ENCODE results near the gene CHCHD4.

Gene CHCHD4

DNA sequence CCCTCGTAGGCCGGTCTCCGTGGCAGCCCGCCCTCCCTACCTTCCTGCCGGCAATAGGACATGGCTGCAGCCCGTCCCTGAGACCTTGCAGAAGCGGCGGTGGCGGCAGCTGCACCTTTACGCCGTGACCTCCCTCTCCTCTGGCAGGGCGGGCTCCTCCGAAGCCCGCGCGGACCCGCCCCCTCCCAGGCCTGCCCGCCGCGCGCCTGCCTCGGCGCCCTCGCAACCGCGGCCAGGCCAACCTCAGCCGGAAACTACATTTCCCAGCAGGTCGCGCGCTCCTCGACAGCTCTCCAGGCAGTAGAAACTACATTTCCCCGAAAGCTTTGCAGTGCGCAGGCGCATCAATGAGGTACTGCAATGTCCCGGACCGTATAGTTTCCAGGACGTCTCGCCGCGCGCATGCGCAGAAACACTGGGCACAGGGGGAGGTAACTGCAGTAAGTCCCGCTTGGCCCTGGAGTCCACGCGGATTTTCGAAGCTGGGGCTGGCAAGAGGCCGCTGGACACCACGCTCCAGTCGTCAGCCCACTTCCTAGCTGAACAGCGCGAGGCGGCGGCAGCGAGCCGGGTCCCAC is at the start of gene CHCHD4, which contains the start of gene TMEM43:
Gene CHCHD4 (minus strand): TSS at position 256 of the 578 bp plus-strand sequence. CDS start 194 bp downstream, at position 62.
Gene TMEM43 (plus strand): TSS at position 438 of the 578 bp plus-strand sequence. CDS start 142 bp downstream, outside the sequence.
- TF ChIP-seq, protein P1, sequence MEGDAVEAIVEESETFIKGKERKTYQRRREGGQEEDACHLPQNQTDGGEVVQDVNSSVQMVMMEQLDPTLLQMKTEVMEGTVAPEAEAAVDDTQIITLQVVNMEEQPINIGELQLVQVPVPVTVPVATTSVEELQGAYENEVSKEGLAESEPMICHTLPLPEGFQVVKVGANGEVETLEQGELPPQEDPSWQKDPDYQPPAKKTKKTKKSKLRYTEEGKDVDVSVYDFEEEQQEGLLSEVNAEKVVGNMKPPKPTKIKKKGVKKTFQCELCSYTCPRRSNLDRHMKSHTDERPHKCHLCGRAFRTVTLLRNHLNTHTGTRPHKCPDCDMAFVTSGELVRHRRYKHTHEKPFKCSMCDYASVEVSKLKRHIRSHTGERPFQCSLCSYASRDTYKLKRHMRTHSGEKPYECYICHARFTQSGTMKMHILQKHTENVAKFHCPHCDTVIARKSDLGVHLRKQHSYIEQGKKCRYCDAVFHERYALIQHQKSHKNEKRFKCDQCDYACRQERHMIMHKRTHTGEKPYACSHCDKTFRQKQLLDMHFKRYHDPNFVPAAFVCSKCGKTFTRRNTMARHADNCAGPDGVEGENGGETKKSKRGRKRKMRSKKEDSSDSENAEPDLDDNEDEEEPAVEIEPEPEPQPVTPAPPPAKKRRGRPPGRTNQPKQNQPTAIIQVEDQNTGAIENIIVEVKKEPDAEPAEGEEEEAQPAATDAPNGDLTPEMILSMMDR (IDR thresholded peaks at IDR 0.05; ENCODE audit: low read depth, low read length), result no peak
- peak within 1 kb of the TSS; percentile 88 for H3K4me3 ChIP-seq (ENCODE audit: low read depth, low read length)

DNA sequence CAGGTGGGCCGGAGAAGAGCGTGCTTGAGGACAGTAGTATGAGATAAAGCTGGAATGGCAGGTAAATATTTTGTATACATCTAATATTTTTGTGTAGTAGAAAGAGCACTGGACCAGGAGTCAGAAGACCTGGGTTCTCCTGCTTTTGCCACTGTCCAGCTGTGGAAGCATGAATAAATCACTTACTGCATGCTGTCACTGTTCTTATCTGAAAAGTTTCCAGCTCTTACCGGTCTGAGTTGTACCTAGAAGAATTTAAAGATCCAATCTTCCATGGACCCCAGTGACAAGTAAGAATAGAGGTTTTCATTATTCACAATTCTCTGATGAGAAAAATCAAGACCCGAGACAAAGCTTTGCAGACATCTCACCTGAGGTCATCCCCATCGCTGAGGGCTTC is 47.8 kb upstream of the CHCHD4 start:
- TF ChIP-seq, protein P1 (IDR thresholded peaks at IDR 0.05; ENCODE audit: low read depth, low read length), result no peak
- H3K4me3 ChIP-seq (ENCODE audit: low read depth, low read length), result no peak overlapping the region

DNA sequence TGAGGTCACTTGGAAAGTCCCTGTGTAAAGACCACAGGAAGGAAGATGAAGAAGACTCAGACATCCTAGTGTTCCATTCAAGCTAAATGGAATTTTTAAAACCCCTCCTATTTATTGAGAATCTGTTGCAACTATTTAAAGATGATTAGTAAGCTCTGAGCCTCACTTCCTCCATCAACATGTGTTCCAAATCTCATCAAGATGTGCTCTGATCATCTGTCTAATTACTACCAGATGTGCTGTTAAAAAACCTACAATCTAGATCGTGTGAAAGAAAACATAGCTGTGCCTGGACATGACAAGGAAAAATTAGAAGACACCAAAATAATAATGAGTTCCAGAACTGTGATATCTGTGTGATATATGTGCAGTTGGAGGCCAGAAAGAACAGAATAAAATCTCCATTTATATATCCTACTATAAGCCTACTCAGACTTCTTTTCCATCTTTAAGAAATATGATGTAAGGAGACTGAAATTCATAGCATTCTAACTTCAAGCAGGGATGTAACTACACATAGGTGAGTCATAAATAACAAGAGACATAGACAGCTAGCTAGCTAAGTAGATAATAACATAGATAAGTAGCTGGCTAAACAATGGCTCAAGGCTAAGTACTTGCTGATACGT is 46.0 kb upstream of the CHCHD4 start:
- TF ChIP-seq, protein P1 (IDR thresholded peaks at IDR 0.05; ENCODE audit: low read depth, low read length), result no peak
- H3K4me3 ChIP-seq (ENCODE audit: low read depth, low read length), result no peak overlapping the region

DNA sequence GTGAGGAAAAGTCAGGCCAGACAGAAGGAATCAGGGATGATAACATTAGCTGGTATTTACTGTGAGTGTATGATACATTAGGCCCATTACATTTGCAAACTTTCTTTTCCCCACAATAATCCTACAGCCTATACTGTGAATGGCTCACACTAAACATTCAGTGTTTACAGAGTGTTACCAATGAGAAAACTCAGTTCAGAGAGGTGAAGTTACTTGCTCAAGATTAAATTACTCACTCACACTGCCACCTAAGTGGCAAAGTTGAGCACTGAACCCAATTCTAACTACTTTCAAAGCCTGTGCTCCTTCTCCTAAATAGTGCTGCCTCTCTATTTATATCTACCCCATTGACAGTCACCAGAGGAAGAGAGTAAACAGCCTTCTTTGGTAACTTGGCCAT is 45.2 kb upstream of the CHCHD4 start:
- TF ChIP-seq, protein P1 (IDR thresholded peaks at IDR 0.05; ENCODE audit: low read depth, low read length), result no peak
- H3K4me3 ChIP-seq (ENCODE audit: low read depth, low read length), result no peak overlapping the region

DNA sequence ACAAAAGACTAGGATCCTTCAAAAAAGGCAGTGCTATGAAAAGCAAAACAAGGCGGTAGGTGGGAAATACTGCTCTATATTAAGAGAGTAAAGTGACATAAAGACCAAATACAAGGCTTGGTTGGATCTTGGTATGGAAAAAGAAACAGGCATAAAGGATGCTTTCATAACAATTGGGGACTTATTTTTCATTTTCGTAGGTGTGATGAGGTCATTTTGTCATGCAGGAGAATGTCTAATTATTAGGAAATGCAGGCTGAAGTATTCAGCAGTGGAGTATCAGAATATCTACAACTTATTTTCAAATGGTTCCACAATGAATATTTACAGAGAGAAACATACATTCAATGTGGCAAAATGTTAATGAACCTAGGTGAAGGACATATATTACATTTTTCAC is 44.8 kb upstream of the CHCHD4 start:
- TF ChIP-seq, protein P1 (IDR thresholded peaks at IDR 0.05; ENCODE audit: low read depth, low read length), result no peak
- H3K4me3 ChIP-seq (ENCODE audit: low read depth, low read length), result no peak overlapping the region

DNA sequence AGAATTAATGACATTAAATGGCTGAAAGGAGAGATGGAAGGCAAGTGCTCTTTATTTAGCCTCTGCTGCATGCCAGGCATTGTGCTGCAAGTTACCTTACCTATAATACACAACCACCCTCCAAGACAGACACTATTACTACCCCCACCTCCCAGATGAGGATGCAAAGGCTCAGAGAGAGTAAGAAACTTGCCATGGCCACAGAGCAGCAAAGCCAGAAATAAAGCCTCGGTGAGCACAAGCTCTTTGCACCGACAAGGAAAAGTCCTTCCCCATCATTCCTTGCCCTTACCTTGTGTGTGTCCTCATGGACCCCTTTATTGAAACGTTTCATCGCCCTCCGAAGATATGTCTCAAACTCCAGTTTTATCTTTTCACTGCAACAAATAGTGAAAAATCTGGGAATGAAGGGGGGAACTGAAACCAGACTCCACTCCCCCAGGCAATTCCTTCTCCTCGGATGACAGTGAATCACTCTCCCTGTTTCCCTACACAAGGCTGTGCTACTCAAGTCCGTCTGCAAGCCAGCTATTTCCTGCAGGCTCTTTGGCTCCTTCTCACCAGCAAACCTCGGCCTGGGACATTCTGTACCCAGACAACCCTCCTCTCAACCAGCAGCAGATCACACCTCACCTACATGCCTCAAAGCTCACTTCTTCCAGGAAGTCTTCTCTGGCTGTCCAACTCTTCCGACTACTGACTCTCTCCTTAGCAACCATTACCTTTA is 42.4 kb upstream of the CHCHD4 start:
- TF ChIP-seq, protein P1 (IDR thresholded peaks at IDR 0.05; ENCODE audit: low read depth, low read length), result no peak
- H3K4me3 ChIP-seq (ENCODE audit: low read depth, low read length), result no peak overlapping the region

DNA sequence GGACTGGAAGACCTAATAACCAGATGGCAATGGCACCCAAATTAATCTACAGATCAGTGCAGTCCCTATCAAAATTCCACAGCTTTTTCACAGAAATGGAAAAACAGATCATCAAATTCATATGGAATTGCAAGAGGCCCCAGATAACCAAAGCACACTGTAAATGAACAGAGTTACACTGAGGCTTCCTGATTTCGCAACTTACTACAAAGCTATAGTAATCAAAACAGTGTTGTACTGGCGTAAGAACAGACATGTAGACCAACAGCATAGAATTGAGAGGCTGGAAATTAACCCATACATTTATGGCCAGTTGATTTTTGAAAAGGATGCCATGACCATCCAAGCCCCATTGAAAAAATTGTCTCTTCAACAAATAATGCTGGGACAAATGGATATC is 37.5 kb upstream of the CHCHD4 start:
- TF ChIP-seq, protein P1 (IDR thresholded peaks at IDR 0.05; ENCODE audit: low read depth, low read length), result no peak
- H3K4me3 ChIP-seq (ENCODE audit: low read depth, low read length), result no peak overlapping the region
